ENCODE measurements around the gene CFAP107.

Gene CFAP107

GRCh38 chr1:12745126-12745991 is 641 bp upstream of the CFAP107 start:
- DNase-seq: no peak

GRCh38 chr1:12748778-12749355 is 2.9 kb downstream of the CFAP107 start:
- no peak for DNase-seq

GRCh38 chr1:12754738-12755137 is 8.7 kb downstream of the CFAP107 start:
- no peak for DNase-seq

- DNase-seq: no peak
These were observed 10.3 kb downstream of the CFAP107 start for GRCh38 chr1:12756273-12756672.

- DNase-seq: no peak
These were observed 10.9 kb downstream of the CFAP107 start for GRCh38 chr1:12756768-12757413.

GRCh38 chr1:12757836-12758235 is 11.8 kb downstream of the CFAP107 start:
- no peak for DNase-seq

GRCh38 chr1:12760256-12760795 is 14.3 kb downstream of the CFAP107 start:
- DNase-seq: no peak

- no peak for DNase-seq
These were observed 15.8 kb downstream of the CFAP107 start for GRCh38 chr1:12761781-12762180.

GRCh38 chr1:12762766-12763165 is 16.8 kb downstream of the CFAP107 start:
- no peak for DNase-seq

GRCh38 chr1:12763479-12763878 is 17.5 kb downstream of the CFAP107 start:
- no peak for DNase-seq

GRCh38 chr1:12764016-12764415 is 18.0 kb downstream of the CFAP107 start:
- no peak for DNase-seq

- DNase-seq: no peak
These were observed 23.0 kb downstream of the CFAP107 start for GRCh38 chr1:12769031-12769430.

GRCh38 chr1:12769976-12770505 is 24.0 kb downstream of the CFAP107 start:
- DNase-seq: no peak

- DNase-seq: no peak
These were observed 24.6 kb downstream of the CFAP107 start for GRCh38 chr1:12770620-12771019.

GRCh38 chr1:12771186-12771585 is 25.2 kb downstream of the CFAP107 start:
- DNase-seq: no peak

- no peak for DNase-seq
These were observed 26.5 kb downstream of the CFAP107 start for GRCh38 chr1:12772520-12772919.

- DNase-seq: no peak
These were observed 27.4 kb downstream of the CFAP107 start, which contains the start of gene PRAMEF12 for GRCh38 chr1:12773438-12773837. Gene PRAMEF12 (plus strand): TSS chr1:12773738. CDS start chr1:12774868, 1,130 bp downstream.

GRCh38 chr1:12774801-12775345 is 28.9 kb downstream of the CFAP107 start:
- DNase-seq: no peak

GRCh38 chr1:12775443-12775842 is 29.4 kb downstream of the CFAP107 start:
- no peak for DNase-seq

- no peak for DNase-seq
These were observed 31.0 kb downstream of the CFAP107 start for GRCh38 chr1:12776801-12777557.

GRCh38 chr1:12778061-12778460 is 32.1 kb downstream of the CFAP107 start:
- DNase-seq: no peak

GRCh38 chr1:12778907-12779306 is 32.9 kb downstream of the CFAP107 start:
- DNase-seq: no peak

Data from NCI-H187 (cell line).